ENCODE results near the gene GIMAP8. TPM values are rescaled to one million over a fixed set of nuclear protein-coding genes. Genes with fewer than 3 reads are reported as not detected.

GIMAP8 gene
- total RNA-seq, 1 donor from 2014 or later = 4.4 TPM

- no peak for DNase-seq (ENCODE audit: low spot score)
- no peak for ATAC-seq
Measured at GRCh38 chr7:150410680-150411346, 39.6 kb upstream of the GIMAP8 start.

DNA sequence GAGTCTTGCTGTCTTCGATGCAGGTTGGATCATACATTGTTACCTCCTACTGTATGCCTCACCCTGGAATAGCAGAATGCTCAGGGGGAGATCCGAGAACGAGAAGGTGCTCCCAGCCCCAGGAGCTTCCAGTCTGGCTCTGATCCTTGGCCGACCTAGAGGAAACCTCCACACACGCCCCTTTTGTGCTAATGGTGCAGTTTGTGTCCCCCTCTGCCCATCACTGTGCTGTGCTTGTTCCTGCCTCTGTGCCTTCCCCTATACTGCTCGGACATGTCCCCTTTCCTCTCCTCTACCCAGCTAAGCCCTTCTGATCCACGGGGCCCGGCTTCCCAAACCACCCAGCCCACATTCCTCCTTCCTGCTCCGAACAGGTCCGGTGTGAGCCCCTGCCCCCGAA is 38.8 kb upstream of the GIMAP8 start:
- no peak for ATAC-seq
- DNase-seq (ENCODE audit: low spot score) = no peak

DNA sequence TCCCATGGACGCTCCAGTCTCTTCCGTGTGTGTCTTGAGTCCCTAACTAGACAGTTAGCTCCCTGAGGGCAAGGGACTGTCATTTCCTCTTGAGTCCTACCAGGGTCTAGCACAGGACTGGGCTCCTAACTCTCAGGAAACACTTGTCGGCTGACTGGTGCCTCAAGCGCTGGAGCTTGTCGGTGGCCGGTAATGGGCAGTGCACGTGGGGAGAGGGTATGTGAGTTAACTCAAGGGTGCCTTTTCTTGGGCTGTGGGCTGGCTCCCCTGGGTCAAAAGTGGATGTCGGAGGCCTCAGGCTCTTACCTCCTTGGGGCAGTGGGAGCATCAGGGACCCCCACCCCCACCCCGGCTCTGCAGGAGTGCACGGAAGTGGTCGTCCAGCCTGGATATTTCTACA is 38.4 kb upstream of the GIMAP8 start:
- no peak for DNase-seq (ENCODE audit: low spot score)

DNA sequence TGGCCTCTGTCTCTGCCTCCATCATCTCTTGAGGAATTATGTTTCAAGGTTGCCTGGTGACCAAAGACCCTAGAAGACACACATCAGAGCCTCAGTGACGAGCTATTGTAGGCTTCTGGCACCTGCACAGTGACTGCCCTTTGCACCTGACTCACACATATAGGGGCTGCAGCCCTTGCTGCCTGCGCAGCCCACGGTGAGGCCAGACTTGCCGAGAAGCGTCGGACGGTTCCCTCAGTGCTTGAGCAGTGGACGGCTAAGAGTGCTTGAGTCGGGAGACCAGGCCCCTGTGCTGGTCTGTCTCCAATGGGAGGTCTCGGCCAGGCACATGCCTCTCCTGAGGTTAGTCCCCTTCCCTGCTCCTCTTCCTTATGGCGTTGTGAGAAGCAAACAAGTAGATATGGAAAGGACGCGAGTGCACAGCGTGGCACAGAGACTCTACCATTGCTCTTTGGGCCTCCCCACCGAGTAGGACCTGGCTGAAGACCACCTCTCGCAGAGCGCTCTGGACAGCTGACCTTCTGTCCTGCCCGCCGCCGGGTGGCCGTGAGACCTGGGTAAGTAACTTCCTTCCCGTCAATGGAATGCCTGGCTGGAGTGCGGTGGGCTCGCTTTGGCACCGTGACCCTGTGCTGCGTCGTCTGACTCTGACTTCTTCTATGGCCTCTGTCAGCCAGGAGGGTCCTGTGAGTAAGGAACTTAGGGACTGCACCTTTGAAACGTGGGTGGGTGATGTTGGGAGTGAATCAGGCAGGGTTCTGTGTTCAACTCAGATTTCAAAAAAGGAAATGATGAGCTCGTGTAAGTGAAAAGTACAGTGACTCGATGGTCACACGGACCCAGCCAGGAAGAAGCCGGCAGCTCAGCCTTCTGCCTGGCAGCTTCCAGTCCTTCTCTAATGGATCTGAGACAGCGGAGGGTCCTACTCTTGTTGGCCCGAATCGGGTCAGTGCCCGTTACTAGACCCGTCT is 37.6 kb upstream of the GIMAP8 start:
- no peak for ATAC-seq
- DNase-seq (ENCODE audit: low spot score) = no peak

More for the DNA sequence above, 38.4 kb upstream of the GIMAP8 start:
- no peak for ATAC-seq

DNA sequence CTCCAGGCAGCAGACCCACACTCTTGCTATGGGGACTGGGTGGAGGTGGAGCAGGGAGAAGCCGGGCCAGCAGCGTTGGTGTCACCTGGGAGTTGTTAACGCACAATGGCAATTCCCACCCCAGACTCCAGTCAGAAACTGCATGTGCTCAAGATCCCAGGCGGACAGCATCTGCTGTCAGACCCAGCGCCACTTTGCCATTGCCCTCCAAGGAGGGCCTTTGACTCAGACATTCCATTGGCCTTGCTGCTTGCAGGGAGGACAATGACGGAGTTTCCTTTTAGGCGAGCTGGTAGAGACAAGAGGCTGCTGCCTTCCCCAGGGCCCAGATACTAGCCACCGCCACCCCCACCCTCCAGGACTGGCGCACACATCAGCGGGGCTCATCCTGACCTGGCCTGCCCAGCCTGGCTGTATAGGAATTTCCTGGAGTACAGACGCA is 36.8 kb upstream of the GIMAP8 start:
- no peak for DNase-seq (ENCODE audit: low spot score)
- ATAC-seq = no peak

- peak; percentile 85 for ATAC-seq
- no peak for DNase-seq (ENCODE audit: low spot score)
Measured at GRCh38 chr7:150415161-150416153, 35.0 kb upstream of the GIMAP8 start.

GRCh38 chr7:150417239-150417638 is 33.2 kb upstream of the GIMAP8 start:
- DNase-seq (ENCODE audit: low spot score) (no peak), ATAC-seq (no peak)

GRCh38 chr7:150417863-150418262 is 32.6 kb upstream of the GIMAP8 start:
- DNase-seq (ENCODE audit: low spot score) (no peak), ATAC-seq (no peak)

GRCh38 chr7:150420242-150420641 is 30.2 kb upstream of the GIMAP8 start:
- ATAC-seq (no peak), DNase-seq (ENCODE audit: low spot score) (no peak)

DNA sequence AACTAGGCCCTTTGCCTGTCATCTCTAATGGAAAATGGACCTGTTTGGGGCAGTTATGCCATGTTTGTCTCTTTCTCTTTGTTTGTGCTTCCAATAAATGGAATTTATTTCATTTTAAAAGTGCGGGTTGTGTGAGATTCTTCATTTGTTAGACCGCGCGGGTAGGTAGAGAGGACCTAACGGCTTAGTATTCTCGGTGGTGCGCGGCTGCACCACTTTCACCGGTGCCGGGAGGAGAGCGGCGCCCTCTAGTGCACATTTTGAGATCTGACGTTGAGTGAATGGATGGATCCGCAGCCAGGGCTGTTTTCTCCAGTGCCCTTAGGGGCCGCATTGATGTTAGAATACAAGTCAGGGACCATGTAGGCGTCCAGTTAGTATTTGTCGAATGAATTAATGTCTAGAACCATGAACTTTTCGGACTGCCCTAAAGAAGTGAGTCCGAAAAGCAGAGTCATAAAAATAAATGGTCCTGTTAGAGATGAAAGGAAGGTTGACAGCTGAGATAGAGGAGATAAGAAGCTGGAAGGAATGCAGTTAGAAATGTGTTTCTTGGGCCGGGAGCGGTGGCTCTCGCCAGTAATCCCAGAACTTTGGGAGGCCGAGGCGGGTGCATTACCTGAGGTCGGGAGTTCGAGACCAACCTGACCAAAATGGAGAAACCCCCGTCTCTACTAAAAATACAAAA is 29.3 kb upstream of the GIMAP8 start:
- DNase-seq (ENCODE audit: low spot score) (peak; percentile 86), ATAC-seq (peak; percentile 100)

DNA sequence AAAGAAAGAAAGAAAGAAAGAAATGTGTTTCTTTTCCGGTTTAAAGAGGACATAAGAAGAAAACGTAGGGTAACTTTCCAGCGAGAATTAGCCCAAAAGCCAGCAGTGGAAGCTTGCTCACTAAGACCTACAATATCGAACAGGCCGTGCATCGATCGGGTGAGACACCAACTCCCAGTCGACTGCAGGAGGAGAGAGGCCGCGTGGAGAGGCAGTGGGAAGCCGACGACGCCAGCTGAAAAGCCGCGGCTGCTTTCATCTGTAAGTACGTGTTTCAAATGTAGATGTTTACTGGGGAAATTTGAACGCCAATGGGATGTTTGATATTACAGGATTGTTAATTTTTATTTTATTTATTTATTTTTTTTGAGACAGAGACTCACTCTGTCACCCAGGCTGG is 28.6 kb upstream of the GIMAP8 start:
- DNase-seq (ENCODE audit: low spot score) = peak; percentile 41

DNA sequence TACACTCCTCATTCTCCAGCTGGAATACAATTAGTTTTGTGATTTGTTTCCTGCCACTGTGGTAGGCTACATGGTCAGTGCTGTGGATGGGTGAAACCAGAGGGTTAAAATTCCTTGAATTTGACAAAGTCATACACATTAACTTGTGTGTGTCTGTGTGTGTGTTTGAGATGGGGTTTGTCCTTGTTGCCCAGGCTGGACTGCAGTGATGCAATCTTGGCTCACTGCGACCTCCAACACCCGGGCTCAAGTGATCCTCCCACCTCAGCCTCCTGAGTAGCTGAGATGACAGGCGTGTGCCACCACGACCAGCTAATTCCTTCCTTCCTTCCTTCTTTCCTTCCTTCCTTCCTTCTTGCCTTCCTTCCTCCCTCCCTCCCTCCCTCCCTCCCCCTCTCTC is 24.8 kb upstream of the GIMAP8 start:
- ATAC-seq (no peak), DNase-seq (ENCODE audit: low spot score) (no peak)

More for the DNA sequence above, 28.6 kb upstream of the GIMAP8 start:
- no peak for ATAC-seq

DNA sequence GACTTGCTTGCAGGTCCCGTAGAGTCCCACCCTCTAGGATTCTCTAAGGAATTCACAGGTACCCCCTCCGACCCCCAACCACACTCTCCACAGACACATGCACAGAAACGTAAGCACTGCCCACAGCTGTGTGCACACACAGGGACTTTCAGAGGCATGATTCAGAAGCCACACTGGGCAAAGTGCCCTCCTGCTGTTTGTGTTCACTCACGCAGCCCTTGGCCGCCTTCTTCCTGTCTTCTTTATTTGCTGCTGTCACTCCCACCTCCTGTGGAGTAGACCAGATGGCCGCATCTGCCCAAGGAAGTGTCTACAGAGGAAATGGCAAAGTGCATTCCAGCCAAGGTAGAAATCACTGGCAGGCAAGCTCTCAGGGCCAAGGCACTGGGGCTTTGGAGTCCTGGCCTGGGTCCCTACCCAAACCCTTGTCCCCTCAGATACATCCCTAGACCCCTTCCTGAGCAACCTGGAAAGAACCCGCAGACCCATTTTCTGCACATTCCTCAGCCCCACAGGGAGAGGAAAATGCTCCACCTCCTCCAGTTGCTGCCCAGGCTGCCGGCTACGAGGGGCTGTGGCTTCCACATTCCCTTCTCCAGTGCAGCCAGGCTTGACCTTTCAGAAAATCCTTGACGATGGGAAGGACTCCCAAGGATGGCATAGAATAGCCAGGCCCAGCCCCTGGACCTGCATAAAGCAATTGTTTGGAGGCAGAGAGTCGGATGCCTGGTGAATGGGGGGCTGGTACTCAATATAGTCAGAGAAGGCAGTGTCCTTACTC is 21.6 kb upstream of the GIMAP8 start:
- ATAC-seq (peak; percentile 68), DNase-seq (ENCODE audit: low spot score) (no peak)

- no peak for ATAC-seq
- DNase-seq (ENCODE audit: low spot score) = no peak
Measured at GRCh38 chr7:150429699-150430098, 20.7 kb upstream of the GIMAP8 start.

- DNase-seq (ENCODE audit: low spot score) (no peak), ATAC-seq (no peak)
Measured at GRCh38 chr7:150430465-150431085, 19.9 kb upstream of the GIMAP8 start.

DNA sequence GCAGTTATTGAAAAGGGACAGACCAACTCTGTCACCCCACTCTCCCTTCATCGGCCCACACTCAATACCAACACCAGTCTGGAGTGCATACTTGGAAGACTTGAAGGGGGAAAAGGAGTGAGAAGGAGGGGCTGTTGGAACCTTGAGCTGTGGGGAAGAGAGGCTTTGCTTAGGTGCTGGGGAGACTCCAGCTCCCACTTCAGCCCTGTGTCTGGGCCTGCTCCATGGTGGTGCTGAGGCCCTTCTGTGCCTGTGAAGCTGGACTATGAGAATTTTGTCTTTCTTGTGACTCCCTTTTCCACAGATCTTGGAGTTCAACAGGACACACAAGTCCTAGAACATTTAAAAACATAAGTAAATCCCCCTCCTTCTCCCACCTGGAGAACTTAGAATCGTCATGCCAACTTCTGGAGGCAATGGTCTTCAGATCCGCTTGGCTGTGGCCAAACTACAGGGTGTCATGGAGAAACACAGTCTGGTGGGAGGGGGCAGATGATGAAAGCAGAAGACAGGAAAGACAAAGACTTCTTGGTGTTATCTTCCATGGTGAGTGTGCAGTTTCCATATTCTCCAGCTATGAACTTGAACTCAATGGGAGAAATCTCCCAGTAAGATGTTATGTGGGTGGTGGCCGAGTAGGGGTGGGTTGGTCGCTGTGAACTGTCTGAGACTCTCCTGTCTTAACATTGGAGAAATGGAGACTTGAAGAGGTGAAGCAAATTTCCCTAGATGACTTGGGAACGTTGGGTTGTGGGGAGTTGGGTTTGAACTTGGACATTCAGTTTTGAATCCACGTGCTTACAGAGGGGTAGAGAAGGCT is 18.4 kb upstream of the GIMAP8 start:
- no peak for ATAC-seq

GRCh38 chr7:150432915-150433892 is 17.2 kb upstream of the GIMAP8 start:
- peak; percentile 22 for ATAC-seq
- no peak for DNase-seq (ENCODE audit: low spot score)

More for the DNA sequence above, 18.4 kb upstream of the GIMAP8 start:
- DNase-seq (ENCODE audit: low spot score) = no peak

All from left lobe of liver (tissue), 2 donors.